Neural crest cell (in vitro differentiated cells): ENCODE measurements around the gene ACCSL. TPM values are rescaled to one million over a fixed set of nuclear protein-coding genes. Genes with fewer than 3 reads are reported as not detected.

Experiments used
- DNase-seq: peaks from one replicate; pipeline ENCODE4 v3.0.0; 2021; ENCODE audit warnings: low read depth, mixed read lengths, low spot score
- H3K27ac Mint-ChIP-seq: one replicate; pipeline ENCODE4 v1.8.0; 2021; ENCODE audit warnings: mild to moderate bottlenecking, mixed read lengths; ENCODE audit not compliant: unreplicated experiment
- H3K27me3 Mint-ChIP-seq: 2 replicates; pipeline ENCODE4 v1.8.0; 2021; ENCODE audit warnings: low read depth, mild to moderate bottlenecking, mixed read lengths
- H3K36me3 Mint-ChIP-seq: 2 replicates; pipeline ENCODE4 v1.8.0; 2021; ENCODE audit warnings: low read depth, mild to moderate bottlenecking, mixed read lengths
- H3K4me1 Mint-ChIP-seq: 2 replicates; pipeline ENCODE4 v1.8.0; 2021; ENCODE audit warnings: mixed read lengths
- H3K4me3 Mint-ChIP-seq: one replicate; pipeline ENCODE4 v1.8.0; 2021; ENCODE audit warnings: mild to moderate bottlenecking, mixed read lengths
- H3K9me3 Mint-ChIP-seq: 2 replicates; pipeline ENCODE4 v1.8.0; 2021; ENCODE audit warnings: mixed read lengths
- CTCF ChIP-seq: fragments of 200-600 bp; sonication (generic); conservative IDR thresholded peaks from 2 replicates; pipeline ENCODE4 v1.5.0; 2021; ENCODE audit warnings: antibody characterized with exemption, mild to moderate bottlenecking
- total RNA-seq: library from RNA; stranded (reverse); gene quantifications from 2 replicates; pipeline ENCODE4 v1.2.1, GENCODE V29; 2021

Gene ACCSL
- total RNA-seq, 1 donor from 2014 or later: not detected

GRCh38 chr11:44007481-44008087 lies 40.2 kb upstream of the ACCSL start:
- H3K4me3 Mint-ChIP-seq: no peak overlapping the region
- H3K27ac Mint-ChIP-seq: no peak overlapping the region
- peaks cover 15% of the 10 kb centered on the region for H3K4me1 Mint-ChIP-seq
- no peaks in the 10 kb centered on the region for H3K9me3 Mint-ChIP-seq
- no peaks in the 10 kb centered on the region for H3K36me3 Mint-ChIP-seq
- peaks cover 2% of the 10 kb centered on the region for H3K27me3 Mint-ChIP-seq
- no peak for DNase-seq
- no peak for TF ChIP-seq CTCF

DNA sequence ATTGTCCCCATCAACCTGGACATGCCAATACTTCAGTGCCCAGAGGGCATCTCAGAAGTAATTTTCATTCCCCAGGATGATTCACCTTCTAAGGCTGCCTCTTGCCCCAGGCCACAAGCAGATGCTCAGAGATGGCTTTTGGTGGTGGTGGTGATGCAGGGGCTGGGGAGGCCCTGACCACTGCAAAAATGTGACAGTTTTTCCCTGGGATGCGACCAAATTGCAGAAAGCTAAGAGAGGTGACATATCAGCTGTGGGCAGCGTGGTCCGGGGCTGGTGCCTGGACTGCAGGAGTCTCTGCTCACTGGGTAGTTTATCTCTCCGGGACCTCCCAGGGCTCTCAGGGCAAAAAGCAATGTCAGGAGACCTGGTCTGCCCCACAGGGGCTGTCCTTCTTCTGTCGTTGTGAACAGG lies 39.7 kb upstream of the ACCSL start:
- Mint-ChIP-seq H3K4me3 (no peak overlapping the region), H3K27me3 (peaks cover 2% of the 10 kb centered on the region), H3K36me3 (no peaks in the 10 kb centered on the region), H3K9me3 (no peaks in the 10 kb centered on the region), H3K4me1 (peaks cover 15% of the 10 kb centered on the region), H3K27ac (no peak overlapping the region)
- DNase-seq: no peak
- no peak for TF ChIP-seq CTCF

DNA sequence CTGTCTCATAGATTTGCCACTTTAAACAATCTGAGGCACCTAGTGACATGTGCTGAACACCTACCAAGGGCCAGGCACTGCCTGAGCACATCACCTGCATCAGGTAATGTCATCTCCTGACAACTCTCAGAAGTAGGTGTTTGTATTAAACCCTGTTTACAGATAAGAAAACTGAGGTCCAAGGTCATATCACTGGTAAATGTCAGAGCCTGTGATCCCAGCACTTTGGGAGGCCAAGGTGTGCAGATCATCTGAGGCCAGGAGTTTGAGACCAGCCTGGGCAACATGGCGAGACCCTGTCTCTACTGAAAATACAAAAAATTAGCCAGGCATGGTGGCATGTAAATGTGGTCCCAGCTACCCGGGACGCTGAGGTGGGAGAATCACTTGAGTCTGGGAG lies 39.1 kb upstream of the ACCSL start:
- DNase-seq: no peak
- no peak overlapping the region for H3K4me3 Mint-ChIP-seq
- no peak overlapping the region for H3K27ac Mint-ChIP-seq
- H3K9me3 Mint-ChIP-seq: no peaks in the 10 kb centered on the region
- no peak for TF ChIP-seq CTCF
- H3K4me1 Mint-ChIP-seq: peaks cover 15% of the 10 kb centered on the region
- peaks cover 2% of the 10 kb centered on the region for H3K27me3 Mint-ChIP-seq
- H3K36me3 Mint-ChIP-seq: no peaks in the 10 kb centered on the region

GRCh38 chr11:44010789-44011251 lies 37.0 kb upstream of the ACCSL start:
- Mint-ChIP-seq H3K36me3 (no peaks in the 10 kb centered on the region), H3K27ac (no peak overlapping the region), H3K9me3 (no peaks in the 10 kb centered on the region), H3K4me3 (no peak overlapping the region), H3K4me1 (no peaks in the 10 kb centered on the region), H3K27me3 (peaks cover 2% of the 10 kb centered on the region)
- TF ChIP-seq CTCF: no peak
- no peak for DNase-seq

- H3K36me3 Mint-ChIP-seq: no peaks in the 10 kb centered on the region
- H3K27ac Mint-ChIP-seq: no peak overlapping the region
- no peaks in the 10 kb centered on the region for H3K9me3 Mint-ChIP-seq
- no peak for TF ChIP-seq CTCF
- DNase-seq: no peak
- no peaks in the 10 kb centered on the region for H3K4me1 Mint-ChIP-seq
- no peak overlapping the region for H3K4me3 Mint-ChIP-seq
- peaks cover 2% of the 10 kb centered on the region for H3K27me3 Mint-ChIP-seq
Measured at GRCh38 chr11:44011797-44012196, 36.0 kb upstream of the ACCSL start.
